BLaER1 (cell line): Measurements from ENCODE around the gene MAGEB10.

ENCODE experiments used
- H3K27ac ChIP-seq: shearing (Covaris generic); formaldehyde crosslinking; 2 replicates; pipeline ENCODE4 v1.8.1; 2022
- H3K27me3 ChIP-seq: shearing (Covaris generic); formaldehyde crosslinking; 2 replicates; pipeline ENCODE4 v1.8.1; 2022
- H3K36me3 ChIP-seq: shearing (Covaris generic); formaldehyde crosslinking; 2 replicates; pipeline ENCODE4 v1.8.1; 2022
- H3K4me1 ChIP-seq: shearing (Covaris generic); formaldehyde crosslinking; 2 replicates; pipeline ENCODE4 v1.8.1; 2022
- H3K4me2 ChIP-seq: shearing (Covaris generic); formaldehyde crosslinking; 2 replicates; pipeline ENCODE4 v1.8.1; 2022
- H3K4me3 ChIP-seq: shearing (Covaris generic); formaldehyde crosslinking; 2 replicates; pipeline ENCODE4 v1.8.1; 2022
- H3K9ac ChIP-seq: shearing (Covaris generic); formaldehyde crosslinking; 2 replicates; pipeline ENCODE4 v1.8.1; 2022
- H3K9me3 ChIP-seq: shearing (Covaris generic); formaldehyde crosslinking; 2 replicates; pipeline ENCODE4 v1.8.1; 2022
- H4K20me1 ChIP-seq: shearing (Covaris generic); formaldehyde crosslinking; 2 replicates; pipeline ENCODE4 v1.8.1; 2022
- Cebpa-rat ChIP-seq: shearing (Covaris generic); IDR thresholded peaks from 2 replicates; pipeline ENCODE4 v1.8.1; 2022

MAGEB10 gene

GRCh38 chrX:27838185-27838584 lies 30.4 kb downstream of the MAGEB10 start:
- peaks cover 88% of the 10 kb centered on the region for H3K27me3 ChIP-seq

GRCh38 chrX:27840881-27841280 lies 33.1 kb downstream of the MAGEB10 start:
- H3K9ac ChIP-seq: no peak overlapping the region
- TF ChIP-seq Cebpa-rat: no peak

More at GRCh38 chrX:27838185-27838584, 30.4 kb downstream of the MAGEB10 start:
- H3K27ac ChIP-seq: no peak overlapping the region
- no peaks in the 10 kb centered on the region for H3K36me3 ChIP-seq
- no peaks in the 10 kb centered on the region for H3K9me3 ChIP-seq
- no peaks in the 10 kb centered on the region for H4K20me1 ChIP-seq
- H3K4me3 ChIP-seq: no peak overlapping the region
- no peak overlapping the region for H3K4me2 ChIP-seq
- H3K4me1 ChIP-seq: no peaks in the 10 kb centered on the region
- no peak overlapping the region for H3K9ac ChIP-seq
- no peak for TF ChIP-seq Cebpa-rat

GRCh38 chrX:27842859-27843258 lies 35.1 kb downstream of the MAGEB10 start:
- no peak overlapping the region for H3K27ac ChIP-seq
- no peak overlapping the region for H3K4me2 ChIP-seq
- H4K20me1 ChIP-seq: no peaks in the 10 kb centered on the region
- no peak for TF ChIP-seq Cebpa-rat
- H3K4me3 ChIP-seq: no peak overlapping the region
- peaks cover 72% of the 10 kb centered on the region for H3K27me3 ChIP-seq
- no peak overlapping the region for H3K9ac ChIP-seq
- no peaks in the 10 kb centered on the region for H3K36me3 ChIP-seq
- H3K9me3 ChIP-seq: no peaks in the 10 kb centered on the region
- no peaks in the 10 kb centered on the region for H3K4me1 ChIP-seq

More at GRCh38 chrX:27840881-27841280, 33.1 kb downstream of the MAGEB10 start:
- peaks cover 73% of the 10 kb centered on the region for H3K27me3 ChIP-seq
- no peak overlapping the region for H3K27ac ChIP-seq
- H3K4me2 ChIP-seq: no peak overlapping the region
- no peaks in the 10 kb centered on the region for H3K9me3 ChIP-seq
- no peaks in the 10 kb centered on the region for H3K36me3 ChIP-seq
- H3K4me3 ChIP-seq: no peak overlapping the region
- no peaks in the 10 kb centered on the region for H4K20me1 ChIP-seq
- H3K4me1 ChIP-seq: no peaks in the 10 kb centered on the region

- Histone ChIP-seq H4K20me1 (no peaks in the 10 kb centered on the region), H3K27me3 (peaks cover 64% of the 10 kb centered on the region), H3K4me3 (no peak overlapping the region), H3K27ac (no peak overlapping the region), H3K4me1 (no peaks in the 10 kb centered on the region), H3K36me3 (no peaks in the 10 kb centered on the region), H3K4me2 (no peak overlapping the region), H3K9me3 (peaks cover 9% of the 10 kb centered on the region; the same call in 1 of the 2 replicates), H3K9ac (no peak overlapping the region)
- TF ChIP-seq Cebpa-rat: no peak
These were observed 52.5 kb downstream of the MAGEB10 start for GRCh38 chrX:27860337-27860736.

- Histone ChIP-seq H3K9me3 (no peaks in the 10 kb centered on the region), H3K27ac (no peak overlapping the region), H3K4me1 (no peaks in the 10 kb centered on the region), H3K4me2 (no peak overlapping the region), H4K20me1 (peaks cover 5% of the 10 kb centered on the region; the same call in 1 of the 2 replicates), H3K9ac (no peak overlapping the region), H3K4me3 (no peak overlapping the region), H3K27me3 (peaks cover 54% of the 10 kb centered on the region), H3K36me3 (no peaks in the 10 kb centered on the region)
- no peak for TF ChIP-seq Cebpa-rat
These were observed 56.0 kb downstream of the MAGEB10 start for GRCh38 chrX:27863809-27864208.
